Astrocyte (in vitro differentiated cells and primary cell): ENCODE measurements around the gene SLC6A7. TPM values are rescaled to one million over a fixed set of nuclear protein-coding genes. Genes with fewer than 3 reads are reported as not detected.

Experiments used
- DNase-seq: peaks from one replicate; pipeline ENCODE4 v3.0.0-alpha.2; 2010; ENCODE audit warnings: low read depth
- FAIRE-seq: peaks from 2 replicates; lab custom pipeline; 2011; peaks lifted over from hg19 to GRCh38; lab: Jason Lieb, UNC
- H2AFZ ChIP-seq: 2 replicates; pipeline ENCODE4 v1.6.0; 2012; ENCODE audit warnings: low read depth, low read length, inconsistent platforms
- H3K27ac ChIP-seq: 2 replicates; pipeline ENCODE4 v1.5.1; 2011; ENCODE audit warnings: low read depth, low read length, inconsistent platforms
- H3K27me3 ChIP-seq: 2 replicates; pipeline ENCODE4 v1.6.0; 2011; ENCODE audit warnings: low read length, inconsistent platforms; ENCODE audit not compliant: insufficient read depth
- H3K36me3 ChIP-seq: 2 replicates; pipeline ENCODE4 v1.5.1; 2011; ENCODE audit warnings: low read length, inconsistent platforms; ENCODE audit not compliant: insufficient read depth
- H3K4me1 ChIP-seq: 2 replicates; pipeline ENCODE4 v1.5.1; 2011; ENCODE audit warnings: low read length, inconsistent platforms; ENCODE audit not compliant: insufficient read depth
- H3K4me2 ChIP-seq: 2 replicates; pipeline ENCODE4 v1.6.0; 2012; ENCODE audit warnings: low read length, inconsistent platforms
- H3K4me3 ChIP-seq: 2 replicates; pipeline ENCODE4 v1.5.1; 2011; ENCODE audit warnings: low read depth, mild to moderate bottlenecking, low read length, inconsistent platforms; ENCODE audit not compliant: insufficient read depth
- H3K79me2 ChIP-seq: 2 replicates; pipeline ENCODE4 v1.6.0; 2012; ENCODE audit warnings: mild to moderate bottlenecking, low read length, inconsistent platforms; ENCODE audit not compliant: insufficient read depth
- H3K9ac ChIP-seq: 2 replicates; pipeline ENCODE4 v1.6.0; 2012; ENCODE audit warnings: mild to moderate bottlenecking, low read length, inconsistent platforms
- H3K9me3 ChIP-seq: 2 replicates; pipeline ENCODE4 v1.5.1; 2012; ENCODE audit warnings: low read depth, mild to moderate bottlenecking, low read length, inconsistent platforms; ENCODE audit not compliant: insufficient read depth
- H4K20me1 ChIP-seq: 2 replicates; pipeline ENCODE4 v1.6.0; 2012; ENCODE audit warnings: low read length, inconsistent platforms; ENCODE audit not compliant: insufficient read depth
- H3K27ac Mint-ChIP-seq: one replicate; pipeline ENCODE4 v1.8.0; 2021; ENCODE audit warnings: mild to moderate bottlenecking, mixed read lengths; ENCODE audit not compliant: unreplicated experiment
- H3K27me3 Mint-ChIP-seq: one replicate; pipeline ENCODE4 v1.8.0; 2021; ENCODE audit warnings: low read depth, mixed read lengths; ENCODE audit not compliant: unreplicated experiment
- H3K36me3 Mint-ChIP-seq: one replicate; pipeline ENCODE4 v1.8.0; 2021; ENCODE audit warnings: low read depth, mixed read lengths; ENCODE audit not compliant: unreplicated experiment
- H3K4me1 Mint-ChIP-seq: one replicate; pipeline ENCODE4 v1.8.0; 2021; ENCODE audit warnings: low read depth, mixed read lengths; ENCODE audit not compliant: unreplicated experiment
- H3K4me3 Mint-ChIP-seq: one replicate; pipeline ENCODE4 v1.8.0; 2021; ENCODE audit warnings: mild to moderate bottlenecking, moderate library complexity, mixed read lengths; ENCODE audit not compliant: unreplicated experiment
- H3K9me3 Mint-ChIP-seq: one replicate; pipeline ENCODE4 v1.8.0; 2021; ENCODE audit warnings: mild to moderate bottlenecking, mixed read lengths; ENCODE audit not compliant: unreplicated experiment
- EZH2 ChIP-seq: IDR thresholded peaks from 2 replicates; pipeline ENCODE4 v1.6.1; 2012; ENCODE audit warnings: mild to moderate bottlenecking, low read length, inconsistent platforms; ENCODE audit not compliant: insufficient read depth
- total RNA-seq: library from RNA; stranded (reverse); gene quantifications from 2 replicates; pipeline ENCODE4 v1.2.1, GENCODE V29; 2021
- TF ChIP-seq, protein P1 (sequence below): IDR thresholded peaks from 2 replicates; pipeline ENCODE4 v1.5.1; 2011; ENCODE audit warnings: low read depth, mild to moderate bottlenecking, inconsistent platforms, low read length, moderate library complexity; ENCODE audit not compliant: insufficient read depth

The SLC6A7 gene
- total RNA-seq, 1 donor from 2014 or later, result not detected

DNA sequence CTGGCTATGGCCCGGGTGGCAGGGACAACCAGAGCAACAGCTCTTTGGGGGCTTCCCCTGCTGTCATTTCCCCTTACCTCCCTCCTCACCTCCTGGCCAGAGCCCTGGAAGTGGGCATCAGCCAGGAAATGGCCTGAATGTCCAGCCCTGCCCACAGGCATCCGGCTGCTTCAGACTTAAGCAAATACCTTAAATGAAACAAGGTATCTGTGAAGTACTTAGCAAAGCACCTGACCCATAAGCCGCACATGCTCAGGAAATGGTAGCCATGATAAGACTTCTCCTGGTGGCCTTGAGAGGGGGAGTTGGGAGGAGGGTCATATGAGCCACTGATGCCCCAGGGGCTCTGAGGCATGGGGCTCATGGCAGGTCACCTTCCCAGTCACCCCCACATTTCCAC is 55.9 kb downstream of the SLC6A7 start:
- H3K4me1 Mint-ChIP-seq, result peaks cover 2% of the 10 kb centered on the region
- H3K4me1 ChIP-seq, result no peaks in the 10 kb centered on the region
- H3K36me3 Mint-ChIP-seq, result peaks cover 2% of the 10 kb centered on the region
- H2AFZ ChIP-seq, result no peak overlapping the region
- H3K9ac ChIP-seq, result no peak overlapping the region
- H4K20me1 ChIP-seq, result no peaks in the 10 kb centered on the region
- no peaks in the 10 kb centered on the region for H3K9me3 Mint-ChIP-seq
- no peaks in the 10 kb centered on the region for H3K9me3 ChIP-seq
- peaks cover 42% of the 10 kb centered on the region for H3K27me3 Mint-ChIP-seq
- H3K4me3 Mint-ChIP-seq, result no peak overlapping the region
- H3K27me3 ChIP-seq, result no peaks in the 10 kb centered on the region
- no peak overlapping the region for H3K4me2 ChIP-seq
- TF ChIP-seq, protein P1, sequence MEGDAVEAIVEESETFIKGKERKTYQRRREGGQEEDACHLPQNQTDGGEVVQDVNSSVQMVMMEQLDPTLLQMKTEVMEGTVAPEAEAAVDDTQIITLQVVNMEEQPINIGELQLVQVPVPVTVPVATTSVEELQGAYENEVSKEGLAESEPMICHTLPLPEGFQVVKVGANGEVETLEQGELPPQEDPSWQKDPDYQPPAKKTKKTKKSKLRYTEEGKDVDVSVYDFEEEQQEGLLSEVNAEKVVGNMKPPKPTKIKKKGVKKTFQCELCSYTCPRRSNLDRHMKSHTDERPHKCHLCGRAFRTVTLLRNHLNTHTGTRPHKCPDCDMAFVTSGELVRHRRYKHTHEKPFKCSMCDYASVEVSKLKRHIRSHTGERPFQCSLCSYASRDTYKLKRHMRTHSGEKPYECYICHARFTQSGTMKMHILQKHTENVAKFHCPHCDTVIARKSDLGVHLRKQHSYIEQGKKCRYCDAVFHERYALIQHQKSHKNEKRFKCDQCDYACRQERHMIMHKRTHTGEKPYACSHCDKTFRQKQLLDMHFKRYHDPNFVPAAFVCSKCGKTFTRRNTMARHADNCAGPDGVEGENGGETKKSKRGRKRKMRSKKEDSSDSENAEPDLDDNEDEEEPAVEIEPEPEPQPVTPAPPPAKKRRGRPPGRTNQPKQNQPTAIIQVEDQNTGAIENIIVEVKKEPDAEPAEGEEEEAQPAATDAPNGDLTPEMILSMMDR, result no peak
- TF ChIP-seq EZH2, result no peak
- DNase-seq (no peak), FAIRE-seq (no peak)
- H3K79me2 ChIP-seq, result no peaks in the 10 kb centered on the region
- H3K36me3 ChIP-seq, result no peaks in the 10 kb centered on the region
- H3K4me3 ChIP-seq, result no peak overlapping the region
- no peak overlapping the region for H3K27ac ChIP-seq
- no peak overlapping the region for H3K27ac Mint-ChIP-seq

GRCh38 chr5:150246429-150246828 is 56.6 kb downstream of the SLC6A7 start:
- Histone ChIP-seq H3K27me3 (no peaks in the 10 kb centered on the region), H3K9me3 (no peaks in the 10 kb centered on the region), H3K4me3 (no peak overlapping the region), H3K9ac (no peak overlapping the region), H3K27ac (no peak overlapping the region), H3K36me3 (no peaks in the 10 kb centered on the region), H2AFZ (no peak overlapping the region), H3K4me1 (no peaks in the 10 kb centered on the region), H3K79me2 (no peaks in the 10 kb centered on the region), H3K4me2 (no peak overlapping the region), H4K20me1 (no peaks in the 10 kb centered on the region)
- no peaks in the 10 kb centered on the region for H3K9me3 Mint-ChIP-seq
- peaks cover 2% of the 10 kb centered on the region for H3K36me3 Mint-ChIP-seq
- H3K27ac Mint-ChIP-seq, result no peak overlapping the region
- TF ChIP-seq EZH2, result no peak
- TF ChIP-seq, protein P1, result no peak
- no peak overlapping the region for H3K4me3 Mint-ChIP-seq
- peaks cover 2% of the 10 kb centered on the region for H3K4me1 Mint-ChIP-seq
- FAIRE-seq, result no peak
- no peak for DNase-seq
- peaks cover 38% of the 10 kb centered on the region for H3K27me3 Mint-ChIP-seq

DNA sequence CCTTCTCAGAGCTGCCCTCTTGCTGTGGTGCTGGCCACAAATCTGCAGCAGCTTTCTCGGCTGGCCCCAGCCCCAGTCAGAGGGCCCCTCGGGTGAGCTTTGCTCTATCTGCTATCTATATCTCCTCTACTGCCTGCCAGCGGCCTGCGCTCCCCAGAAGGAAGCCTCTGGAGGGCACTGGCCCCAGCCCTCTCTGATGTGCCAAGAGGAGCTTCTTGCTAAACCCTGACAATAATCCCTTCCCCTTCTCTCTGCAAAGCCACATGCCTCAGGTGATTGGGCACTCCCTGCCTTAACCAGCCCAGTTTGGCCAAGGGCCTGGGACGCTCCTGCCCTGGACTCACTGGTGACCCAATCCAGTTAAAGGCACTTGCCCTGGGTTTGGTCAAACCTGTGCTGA is 57.0 kb downstream of the SLC6A7 start:
- peaks cover 34% of the 10 kb centered on the region for H3K27me3 Mint-ChIP-seq
- no peak for DNase-seq
- no peak overlapping the region for H3K27ac Mint-ChIP-seq
- Histone ChIP-seq H3K9me3 (no peaks in the 10 kb centered on the region), H3K4me3 (no peak overlapping the region), H3K4me1 (no peaks in the 10 kb centered on the region), H3K4me2 (no peak overlapping the region), H3K27ac (no peak overlapping the region), H2AFZ (no peak overlapping the region), H3K9ac (no peak overlapping the region), H3K79me2 (no peaks in the 10 kb centered on the region), H4K20me1 (no peaks in the 10 kb centered on the region), H3K27me3 (no peaks in the 10 kb centered on the region), H3K36me3 (no peaks in the 10 kb centered on the region)
- no peak overlapping the region for H3K4me3 Mint-ChIP-seq
- H3K9me3 Mint-ChIP-seq, result no peaks in the 10 kb centered on the region
- H3K36me3 Mint-ChIP-seq, result peaks cover 2% of the 10 kb centered on the region
- TF ChIP-seq, protein P1, result no peak
- no peak for TF ChIP-seq EZH2
- H3K4me1 Mint-ChIP-seq, result peaks cover 2% of the 10 kb centered on the region
- FAIRE-seq, result no peak
